Glomerular visceral epithelial cell (primary cell): ENCODE data around the gene ARL11.

Experiments
- DNase-seq: peaks from one replicate; pipeline ENCODE4 v3.0.0-alpha.2; 2016; ENCODE audit errors: extremely low spot score

ARL11 gene

DNA sequence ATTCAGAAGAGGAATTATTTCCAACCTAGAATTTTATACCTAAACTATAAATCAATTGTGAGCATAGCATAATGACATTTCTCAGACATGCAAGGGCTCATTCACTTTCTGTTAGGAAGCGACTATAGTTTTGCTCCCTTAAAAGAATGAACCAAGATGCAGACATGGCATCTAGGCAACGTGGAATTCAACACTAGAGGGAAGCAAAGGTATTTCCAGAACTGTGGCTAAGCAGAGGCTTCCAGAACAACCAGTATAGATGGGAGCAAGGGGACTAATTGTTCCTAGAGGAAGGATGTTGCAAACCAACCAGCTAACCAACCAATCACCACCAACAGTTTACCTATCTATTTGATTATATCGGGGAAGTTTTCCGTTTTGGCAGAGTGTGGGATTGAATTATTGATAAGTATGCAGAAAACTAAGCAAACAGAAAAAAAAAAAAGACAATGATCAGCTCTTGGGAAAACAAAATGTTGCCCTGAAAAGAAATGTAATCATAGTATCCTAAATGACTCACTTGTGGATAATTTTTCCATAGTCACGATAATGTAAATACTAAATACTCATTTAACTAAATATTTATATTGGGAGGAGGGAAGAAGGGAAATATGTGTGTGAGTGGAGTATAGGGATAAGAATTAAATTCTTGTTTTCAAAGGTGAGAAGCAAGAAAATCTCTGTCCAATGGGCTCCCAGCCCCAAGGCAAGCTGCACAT, 21.1 kb downstream of the ARL11 start:
- DNase-seq = peak; percentile 25

DNA sequence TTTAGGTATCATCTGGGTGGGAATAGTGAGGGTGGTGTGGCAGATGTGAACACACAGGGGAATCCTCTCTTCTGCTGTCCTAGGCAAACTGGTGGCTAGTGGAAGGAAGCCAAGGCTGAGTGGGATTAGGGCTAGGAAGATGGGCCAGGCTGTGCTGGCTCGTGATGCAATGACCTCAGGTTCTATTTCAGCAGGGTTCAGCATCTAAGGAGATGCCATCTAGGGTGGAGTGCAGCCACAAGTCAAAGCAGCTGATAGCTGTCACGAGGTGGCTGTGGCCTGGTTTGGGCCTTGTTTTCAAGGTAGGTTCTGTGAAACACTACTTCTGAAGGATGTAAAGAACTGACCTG, 21.6 kb downstream of the ARL11 start:
- no peak for DNase-seq

DNA sequence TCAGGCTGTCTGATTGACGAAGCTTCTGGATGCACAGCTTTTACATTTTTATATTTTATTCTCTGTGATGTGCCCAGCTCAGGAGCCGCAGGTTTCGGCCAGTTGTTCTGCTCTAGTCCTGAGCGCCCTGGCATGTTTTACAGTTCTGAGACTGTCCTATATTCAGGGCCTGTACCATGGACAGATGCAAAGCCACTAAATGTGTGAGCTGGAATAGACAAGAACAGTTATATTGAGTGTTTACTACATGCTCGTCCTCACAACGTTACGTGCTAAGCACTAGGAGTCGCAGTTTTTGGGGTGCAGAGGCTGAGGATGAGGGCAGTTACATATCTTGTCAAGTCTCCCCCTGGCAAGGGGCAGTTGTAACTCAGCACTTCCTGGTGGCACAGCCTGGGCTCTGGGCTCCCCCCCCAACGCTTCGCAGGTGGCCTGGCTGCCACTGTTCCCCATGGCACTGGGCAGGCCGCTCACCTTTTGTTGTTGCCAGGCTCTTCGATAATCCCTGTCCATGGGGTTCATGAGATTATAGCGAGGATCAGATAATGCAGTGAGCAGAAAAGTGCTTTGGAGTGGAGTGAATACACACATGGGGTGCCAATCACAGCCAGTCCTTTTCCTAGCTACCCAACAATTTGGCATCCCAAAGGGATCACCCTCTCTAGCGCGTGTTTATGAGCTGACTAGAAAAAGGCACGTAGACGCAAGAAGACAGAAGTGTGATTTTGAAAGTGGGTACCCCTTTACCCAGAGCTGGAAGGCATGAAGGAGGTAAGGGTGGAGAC, 23.5 kb downstream of the ARL11 start:
- DNase-seq = no peak

DNA sequence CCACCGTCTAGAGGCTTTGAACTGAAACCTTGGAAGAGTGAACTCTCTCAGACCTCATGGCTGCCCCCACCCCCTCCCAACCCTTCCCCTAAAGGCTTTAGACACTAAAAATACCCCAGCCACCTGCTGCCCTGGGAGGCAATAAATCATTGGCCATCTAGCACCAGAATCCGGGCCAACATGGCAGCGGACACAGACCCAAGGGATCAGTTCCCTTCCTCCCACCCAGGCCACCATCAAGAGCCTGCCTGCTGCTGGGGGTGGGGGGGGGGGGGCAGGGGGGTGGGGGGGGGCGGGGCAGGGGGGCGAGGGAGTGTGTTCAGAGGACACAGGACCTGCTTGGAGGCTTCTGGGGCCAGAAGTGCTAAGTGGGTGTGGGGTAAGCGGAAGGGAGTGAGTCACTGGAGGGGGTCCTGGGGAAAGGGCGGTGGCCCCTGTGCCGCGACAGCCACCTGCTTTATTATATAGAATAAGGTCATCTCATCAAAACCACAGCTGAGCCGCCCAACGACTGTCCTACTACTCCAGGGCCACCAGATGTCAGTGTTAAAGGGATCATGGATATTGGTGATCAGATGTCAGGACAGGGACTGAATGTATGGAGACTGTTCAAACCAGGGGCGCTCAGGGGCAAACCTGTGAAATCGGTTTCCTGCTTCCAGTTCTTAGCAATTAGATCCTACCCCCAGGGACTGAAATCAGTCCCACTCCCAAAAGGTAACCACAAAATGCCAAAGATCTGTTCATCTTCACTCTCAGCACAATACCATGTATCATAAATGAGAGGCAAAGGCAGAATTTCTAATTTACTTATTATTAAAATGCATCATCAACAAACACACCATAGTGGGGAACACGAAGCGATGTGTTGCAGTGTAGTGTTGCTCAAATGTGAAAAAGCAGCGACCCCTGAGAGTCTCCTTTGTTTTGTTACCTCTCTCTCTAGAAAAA, 24.3 kb downstream of the ARL11 start:
- DNase-seq = peak; percentile 37

DNA sequence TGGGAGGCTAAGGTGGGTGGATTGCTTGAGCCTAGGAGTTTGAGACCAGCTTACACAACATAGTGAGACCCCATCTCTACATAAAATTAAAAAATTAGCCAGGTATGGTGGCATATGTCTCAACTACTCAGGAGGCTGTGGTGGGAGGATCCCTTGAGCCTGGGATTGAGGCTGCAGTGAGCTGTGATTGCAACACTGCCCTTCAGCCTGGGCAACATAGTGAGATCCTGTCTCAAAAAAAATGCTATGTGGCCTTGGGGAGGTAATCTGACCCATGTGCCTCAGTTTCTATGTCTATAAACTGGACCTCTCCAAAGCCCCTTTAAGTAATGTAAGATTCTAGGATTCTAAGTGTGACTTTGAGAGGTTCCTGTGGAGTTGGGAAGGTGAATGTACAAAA, 25.2 kb downstream of the ARL11 start:
- no peak for DNase-seq

DNA sequence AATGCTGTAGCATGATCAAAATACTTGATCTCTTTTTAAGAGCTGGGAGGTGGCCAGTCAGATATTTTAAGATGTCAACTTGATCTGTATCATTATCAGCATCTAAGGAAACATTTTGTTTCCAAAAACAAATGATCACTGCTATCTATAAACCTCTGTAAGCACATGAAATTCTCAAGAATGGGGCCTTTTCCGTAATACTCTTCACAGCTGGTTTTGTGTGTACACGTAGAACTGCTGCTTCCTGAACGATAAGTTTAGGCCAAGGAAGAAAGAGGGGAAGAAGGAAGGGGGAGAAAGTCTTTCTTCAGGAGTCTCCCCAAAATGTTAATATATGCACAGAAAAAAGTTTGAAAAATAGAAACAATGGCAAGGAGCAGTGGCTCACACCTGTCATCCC, 25.7 kb downstream of the ARL11 start:
- DNase-seq = no peak

DNA sequence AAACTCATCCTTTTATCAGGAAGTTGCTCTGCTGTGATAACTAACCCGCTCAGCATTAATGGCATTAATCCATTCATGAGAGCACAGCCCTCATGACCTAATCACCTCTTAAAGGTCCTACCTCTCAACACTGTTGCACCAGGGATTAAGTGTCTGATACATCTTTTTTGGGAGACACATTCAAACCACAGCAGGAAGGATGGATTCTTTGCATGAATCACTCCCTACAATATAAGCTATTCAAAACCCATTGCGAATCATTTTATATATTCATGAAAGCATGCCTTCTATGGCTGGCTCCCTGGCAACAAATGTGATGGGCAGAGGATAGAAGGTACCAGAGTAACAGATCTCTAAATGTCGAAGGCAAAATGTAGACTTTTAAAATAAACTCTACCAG, 27.6 kb downstream of the ARL11 start:
- DNase-seq = no peak

DNA sequence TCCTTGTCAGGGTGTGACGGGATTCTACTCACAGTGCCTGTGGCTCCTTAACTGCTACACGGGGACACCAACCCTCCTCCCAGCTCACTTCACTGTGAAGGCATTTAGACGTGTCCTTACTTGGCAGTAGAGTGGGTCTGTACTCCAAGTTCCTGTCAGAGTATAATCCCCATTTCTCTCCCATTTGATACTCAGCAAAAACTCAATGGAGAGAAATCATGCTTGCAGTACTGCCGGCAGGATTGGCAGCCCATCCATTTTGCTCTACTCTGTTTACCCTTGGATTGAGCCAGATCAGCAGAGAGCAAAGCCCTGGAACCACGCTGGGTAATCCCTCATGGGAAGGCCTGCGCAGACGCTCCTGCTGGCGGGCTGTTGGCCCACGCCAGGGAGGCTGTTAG, 28.9 kb downstream of the ARL11 start:
- no peak for DNase-seq

DNA sequence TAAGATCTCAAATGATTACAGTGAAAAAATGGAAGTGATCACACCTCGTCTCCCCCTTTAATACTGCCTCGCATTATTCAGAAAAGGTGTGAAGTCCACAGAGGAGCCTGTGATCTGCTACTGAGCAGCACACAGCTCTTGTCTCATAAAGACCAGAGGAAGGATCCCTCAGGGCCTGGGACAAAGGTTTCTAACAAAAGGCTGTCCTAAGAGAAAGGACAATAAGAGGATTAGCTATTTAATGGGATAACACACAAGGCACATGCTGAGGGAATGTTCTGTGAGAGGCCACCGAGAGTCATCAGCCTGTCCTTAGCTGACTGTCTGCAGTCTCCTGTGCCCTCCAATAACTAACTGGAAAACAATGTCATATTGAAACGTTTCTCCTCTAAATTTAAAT, 36.3 kb downstream of the ARL11 start:
- no peak for DNase-seq

DNA sequence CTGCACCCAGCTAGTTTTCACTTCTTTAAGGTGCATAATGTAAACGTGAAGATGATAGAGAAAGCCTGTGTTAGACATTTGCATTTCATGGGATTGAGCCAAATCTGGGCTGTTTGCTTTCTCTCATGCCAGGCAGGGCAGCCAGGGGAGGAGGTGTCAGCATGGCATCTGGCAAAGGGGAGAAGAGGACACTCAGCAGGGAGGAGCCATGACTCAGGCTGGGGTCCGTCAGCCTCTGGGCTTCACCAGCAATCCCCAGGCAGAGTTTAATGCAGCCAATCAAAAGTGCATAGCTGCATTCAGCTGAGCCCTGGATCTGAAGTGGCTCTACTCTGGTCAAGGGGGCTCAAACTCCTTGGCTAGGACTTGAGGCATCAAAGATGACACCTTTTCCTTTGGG, 39.5 kb downstream of the ARL11 start:
- DNase-seq = peak; percentile 17

DNA sequence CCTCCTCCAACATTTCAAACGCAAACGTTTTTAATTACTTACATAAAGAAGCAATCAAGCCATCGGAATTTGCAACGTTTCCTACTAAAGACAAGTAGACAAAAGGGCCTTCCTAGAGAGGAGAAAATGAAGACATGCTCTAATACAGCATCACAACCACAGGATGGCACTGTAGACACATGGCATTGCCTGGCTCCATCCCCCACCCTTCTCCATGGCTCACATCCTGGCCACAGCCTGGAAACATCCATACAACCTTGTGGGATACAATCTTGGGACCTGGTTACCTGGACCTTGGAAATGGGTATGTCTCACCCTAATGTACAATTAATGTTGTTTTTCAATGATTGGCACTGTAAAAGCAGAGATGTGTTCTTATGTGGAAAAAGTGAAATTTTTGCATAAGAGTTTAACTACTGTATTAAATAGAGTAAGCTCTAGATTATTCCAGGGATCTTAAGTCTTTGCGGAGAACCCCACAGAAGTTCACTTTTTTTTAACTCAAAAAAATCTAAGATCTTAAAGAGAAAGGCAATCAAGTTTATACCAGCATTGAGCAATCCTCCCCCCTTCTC, 41.5 kb downstream of the ARL11 start:
- peak; percentile 78 for DNase-seq

DNA sequence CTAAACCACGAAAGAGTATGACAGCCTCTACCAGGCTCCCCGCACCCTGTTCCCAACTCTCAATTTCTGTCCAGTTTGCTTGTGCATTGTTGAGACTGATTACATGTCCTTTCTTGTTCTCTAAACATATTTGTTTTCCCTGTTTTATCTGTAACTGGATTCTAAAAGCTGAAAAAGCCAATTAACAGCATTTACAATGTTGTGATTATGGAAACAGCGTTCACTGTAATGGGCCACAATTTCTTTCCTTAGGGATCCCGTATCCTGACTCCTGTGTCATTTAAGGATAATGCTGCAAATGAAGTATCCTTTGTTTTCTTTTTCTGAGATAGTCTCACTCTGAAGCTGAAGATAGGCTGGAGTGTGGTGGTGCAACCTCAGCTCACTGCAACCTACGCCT, 42.5 kb downstream of the ARL11 start:
- no peak for DNase-seq

DNA sequence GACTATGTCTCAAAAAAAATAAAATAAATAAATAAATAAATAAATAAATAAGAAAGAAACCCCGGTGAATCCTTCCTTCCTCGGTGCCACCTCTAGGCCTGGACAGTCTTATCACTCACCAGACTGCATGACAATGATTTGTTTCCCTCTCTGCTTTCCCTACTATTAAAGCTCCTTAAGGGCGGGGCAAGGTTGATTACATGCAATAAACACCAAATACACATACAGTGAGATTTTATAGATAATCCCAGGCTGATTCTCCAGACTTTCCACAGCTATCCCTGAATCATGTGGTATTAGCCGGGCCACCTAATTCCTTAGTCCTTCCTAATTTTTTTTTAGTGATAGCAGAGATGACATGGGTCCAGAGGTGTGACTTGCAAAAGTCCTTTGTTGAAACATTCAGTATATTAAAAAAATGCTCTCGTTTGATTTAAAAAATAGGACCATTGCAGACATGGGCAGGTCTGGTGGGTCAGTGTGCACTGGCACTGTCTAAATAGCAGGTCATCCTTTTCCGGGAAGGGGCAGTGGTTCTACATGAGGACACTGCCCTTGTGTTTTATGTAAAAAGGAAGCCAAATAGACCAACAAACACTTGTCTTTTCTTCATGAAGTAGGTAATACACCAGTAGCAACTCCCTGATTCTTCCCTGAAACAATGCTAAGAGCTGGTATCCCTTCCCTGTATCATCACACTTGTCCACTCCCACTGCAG, 48.4 kb downstream of the ARL11 start:
- DNase-seq = no peak

DNA sequence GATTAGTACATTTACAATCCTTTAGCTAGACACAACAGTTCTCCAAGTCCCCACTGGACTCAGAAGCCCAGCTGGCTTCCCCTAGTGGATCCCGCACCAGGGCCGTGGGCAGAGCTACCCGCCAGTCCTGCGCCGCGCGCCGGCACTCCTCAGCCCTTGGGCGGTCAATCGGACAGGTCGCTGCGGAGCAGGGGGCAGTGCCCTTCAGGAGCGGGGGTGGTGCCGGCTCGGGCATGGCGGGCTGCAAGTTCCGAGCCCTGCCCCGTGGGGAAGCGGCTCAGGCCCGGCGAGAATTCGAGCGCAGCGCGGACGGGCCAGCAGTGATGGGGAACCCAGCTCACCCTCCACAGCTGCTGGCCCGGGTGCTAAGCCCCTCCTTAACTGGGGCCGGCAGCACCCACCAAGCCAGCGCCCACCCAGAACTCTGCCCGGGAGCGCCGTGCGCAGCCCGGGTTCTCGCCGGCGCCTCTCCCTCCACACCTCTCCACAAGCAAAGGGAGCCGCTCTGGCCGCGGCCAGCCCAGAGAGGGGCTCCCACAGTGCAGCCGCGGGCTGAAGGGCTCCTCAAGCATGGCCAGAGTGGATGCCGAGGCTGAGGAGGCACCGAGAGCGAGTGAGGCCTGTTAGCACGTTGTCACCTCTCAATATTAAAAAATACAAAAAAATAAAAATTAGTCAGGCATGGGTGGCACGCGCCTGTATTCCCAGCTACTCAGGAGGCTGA, 50.0 kb downstream of the ARL11 start:
- no peak for DNase-seq

DNA sequence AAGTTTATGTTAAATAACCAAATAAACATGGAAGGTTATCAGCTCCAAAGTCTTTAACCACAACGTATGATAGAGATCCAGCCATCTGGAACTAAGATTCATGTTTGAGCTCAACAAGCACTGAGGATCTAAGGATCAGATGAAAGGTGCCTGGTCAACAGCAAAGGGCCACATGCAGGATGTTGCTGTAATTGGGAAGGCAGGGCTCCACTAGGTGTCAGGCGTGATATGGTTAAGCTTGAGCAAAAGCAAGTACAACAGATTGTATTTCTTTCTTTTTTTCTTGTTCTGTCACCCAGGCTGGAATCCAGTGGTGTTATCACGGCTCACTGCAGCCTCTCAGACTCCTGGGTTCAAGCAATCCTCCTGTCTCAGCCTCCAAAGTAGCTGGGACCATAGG, 50.9 kb downstream of the ARL11 start:
- peak; percentile 33 for DNase-seq

DNA sequence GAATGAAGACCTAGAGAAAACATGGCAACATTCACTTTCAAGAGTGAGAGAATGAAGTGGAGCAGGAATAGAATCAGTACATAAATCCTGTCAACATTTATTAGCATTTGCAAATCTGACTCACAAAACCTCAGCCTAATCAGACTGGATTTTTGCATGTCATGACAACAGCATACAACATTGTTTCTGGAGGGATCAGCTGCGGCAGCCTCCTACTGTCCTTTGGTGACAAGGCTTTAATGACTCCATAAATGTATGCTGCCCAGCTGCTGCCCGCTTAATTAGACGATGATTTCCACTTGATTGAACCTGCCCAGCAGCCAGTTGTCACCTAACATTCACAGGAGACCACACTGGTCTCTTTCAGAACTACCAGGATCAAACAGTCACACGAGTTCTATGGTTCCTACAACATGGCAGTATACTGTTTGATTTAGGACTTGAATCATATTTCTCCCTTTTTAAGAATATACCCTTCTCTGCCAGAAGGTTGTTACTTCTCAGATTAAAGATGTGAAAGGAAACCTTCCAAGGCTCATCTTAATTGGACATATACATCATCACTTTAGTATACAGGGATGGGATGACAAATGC, 53.6 kb downstream of the ARL11 start:
- DNase-seq = no peak
